HG02763 (cell line): ENCODE results near the gene ZNF189.
A peak's percentile ranks its signal among the peaks of the same experiment; 100 is the strongest.

Experiments used
- ATAC-seq: cut with Tn5 transposase; IDR thresholded peaks from one replicate; pipeline ENCODE4 v1.9.1; 2021; ENCODE audit warnings: mild to moderate bottlenecking, moderate library complexity; ENCODE audit not compliant: unreplicated experiment

ZNF189 gene

GRCh38 chr9:101417977-101418376, 19.3 kb downstream of the ZNF189 start:
- ATAC-seq: no peak

- ATAC-seq: no peak
Measured at GRCh38 chr9:101418518-101419430, 20.1 kb downstream of the ZNF189 start.

- ATAC-seq: no peak
Measured at GRCh38 chr9:101419863-101420262, 21.2 kb downstream of the ZNF189 start.

DNA sequence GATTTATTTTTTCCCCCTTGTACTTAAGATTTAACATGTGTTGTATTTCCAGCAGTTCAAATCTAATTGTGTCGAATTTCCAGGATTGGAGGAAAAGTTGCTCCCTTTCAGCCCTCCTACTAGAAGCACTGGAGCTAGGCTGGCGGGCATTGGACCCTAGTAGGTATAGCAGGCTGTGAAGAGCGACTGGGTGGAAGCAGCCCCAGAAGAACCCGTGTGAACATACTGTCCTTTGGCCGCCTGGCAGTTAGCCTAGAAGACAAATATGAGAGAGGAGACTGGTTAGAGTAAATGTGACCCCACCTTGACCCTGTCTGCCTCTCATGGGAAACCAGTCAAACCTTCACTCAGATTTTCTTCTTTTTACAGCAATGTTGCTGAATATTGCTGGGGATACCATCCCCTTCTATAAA, 23.0 kb downstream of the ZNF189 start:
- ATAC-seq: no peak

GRCh38 chr9:101427358-101427757, 28.7 kb downstream of the ZNF189 start:
- ATAC-seq: no peak

DNA sequence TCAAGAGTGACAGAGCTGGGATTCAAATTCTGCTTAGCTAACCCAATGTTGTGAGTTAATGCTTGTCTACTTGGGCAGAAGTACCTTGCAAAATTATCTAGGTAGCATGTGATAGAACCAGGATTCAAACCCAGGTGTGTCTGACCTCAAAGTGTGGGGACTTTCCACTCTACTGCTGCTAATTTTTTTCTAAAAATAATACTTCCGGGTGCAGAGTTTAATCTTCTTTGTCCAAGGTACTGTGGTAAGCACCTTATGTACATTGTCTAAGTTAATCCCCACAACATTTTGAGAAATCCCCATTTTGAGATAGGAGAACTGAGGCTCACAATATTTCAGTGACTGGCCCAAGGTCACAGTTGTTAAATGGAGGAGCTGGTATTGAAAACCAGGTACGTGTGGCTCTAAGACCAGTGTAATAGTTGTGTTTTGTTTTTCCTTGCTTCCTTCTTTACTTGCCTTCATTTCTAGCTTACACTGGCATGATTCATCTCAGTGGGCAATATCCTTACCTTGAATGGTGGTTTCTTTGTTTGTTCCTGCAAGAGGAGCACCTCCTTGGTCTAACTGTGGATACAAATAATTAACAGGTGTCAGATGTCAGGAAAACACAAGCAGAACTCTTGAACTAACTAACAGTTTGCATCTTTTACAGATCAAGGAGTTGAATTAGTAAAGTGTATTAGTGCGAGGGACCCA, 29.5 kb downstream of the ZNF189 start:
- peak; percentile 47 for ATAC-seq

DNA sequence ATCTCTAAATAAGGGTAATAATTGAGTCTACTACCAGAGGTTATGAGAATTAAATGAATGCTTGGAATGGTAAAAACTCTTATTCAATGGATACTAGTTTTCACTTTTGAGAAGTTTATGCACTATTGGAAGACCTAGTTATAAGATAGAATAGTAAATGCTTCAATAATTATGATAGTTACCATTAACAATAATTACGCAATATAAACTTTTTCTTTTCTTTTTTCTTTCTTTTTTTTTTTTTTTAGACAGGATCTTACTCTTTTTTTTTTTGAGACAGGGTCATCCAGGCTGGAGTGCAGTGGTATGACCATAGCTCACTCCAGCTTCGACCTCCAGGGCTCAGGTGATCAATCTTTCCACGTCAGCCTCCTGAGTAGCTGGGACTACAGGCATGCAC, 30.3 kb downstream of the ZNF189 start:
- ATAC-seq: no peak

GRCh38 chr9:101429736-101430135, 31.1 kb downstream of the ZNF189 start:
- ATAC-seq: no peak

DNA sequence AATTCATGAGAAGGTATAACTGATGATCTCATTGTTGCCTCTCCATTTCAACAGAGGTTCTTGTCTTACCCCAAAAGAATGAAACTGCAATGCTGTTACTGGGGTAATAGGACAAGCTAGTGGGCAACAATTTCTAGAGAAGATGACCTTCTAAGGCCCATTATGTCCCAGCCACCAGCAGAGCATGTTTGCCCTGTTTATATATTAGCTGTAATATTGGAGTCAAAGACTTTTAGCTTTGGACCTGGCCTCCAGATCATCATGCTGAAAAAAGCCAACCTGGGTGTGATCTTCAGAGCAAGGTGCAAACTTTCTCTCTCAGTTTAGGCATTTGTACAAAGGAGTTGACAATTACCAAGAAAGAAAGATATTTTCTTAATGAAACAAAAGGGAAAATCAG, 33.5 kb downstream of the ZNF189 start:
- ATAC-seq: no peak

- no peak for ATAC-seq
Measured at GRCh38 chr9:101432740-101433139, 34.1 kb downstream of the ZNF189 start.

DNA sequence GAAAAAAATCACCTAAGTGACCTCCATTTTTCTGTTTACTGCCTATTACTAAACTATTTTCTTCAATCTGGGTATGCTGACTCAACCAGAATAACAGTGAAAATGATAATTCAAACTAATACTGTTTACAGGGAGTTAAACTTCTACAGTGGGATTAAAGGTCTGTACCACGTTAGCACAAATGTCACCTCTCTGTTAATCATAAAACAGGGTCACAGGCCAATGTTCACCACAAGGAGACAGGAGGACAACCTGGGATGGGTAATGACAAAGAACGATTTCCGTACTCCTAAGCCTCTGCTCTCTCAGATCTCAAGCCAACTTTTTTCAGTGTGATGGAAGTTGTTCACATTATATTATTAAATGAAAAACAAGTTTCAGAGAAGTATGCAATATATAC, 34.6 kb downstream of the ZNF189 start:
- no peak for ATAC-seq

DNA sequence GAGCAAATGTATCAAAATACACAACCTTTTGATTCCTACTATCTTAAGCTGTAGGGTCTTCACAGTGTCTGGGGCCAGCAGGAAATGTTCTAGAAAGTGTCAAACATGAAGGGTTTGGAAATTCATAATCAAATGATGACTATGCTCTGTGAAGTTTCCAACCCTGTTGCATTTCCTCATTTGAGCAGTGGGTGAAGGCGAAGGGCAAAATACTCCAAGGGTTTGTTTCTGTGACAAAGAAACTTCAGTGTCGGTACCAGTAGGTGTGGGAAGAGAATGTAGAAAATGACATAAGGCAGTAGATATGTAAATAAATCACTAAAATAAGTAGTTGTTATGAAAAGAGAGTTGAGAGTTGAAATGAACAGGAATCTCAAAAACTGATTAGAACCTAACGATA, 36.3 kb downstream of the ZNF189 start:
- ATAC-seq: no peak

- no peak for ATAC-seq
Measured at GRCh38 chr9:101435601-101436079, 37.0 kb downstream of the ZNF189 start, which contains the start of gene ALDOB. Gene ALDOB (minus strand): TSS chr9:101435774. CDS start chr9:101430887, 4,887 bp downstream.

GRCh38 chr9:101437806-101438232, 39.2 kb downstream of the ZNF189 start:
- no peak for ATAC-seq

DNA sequence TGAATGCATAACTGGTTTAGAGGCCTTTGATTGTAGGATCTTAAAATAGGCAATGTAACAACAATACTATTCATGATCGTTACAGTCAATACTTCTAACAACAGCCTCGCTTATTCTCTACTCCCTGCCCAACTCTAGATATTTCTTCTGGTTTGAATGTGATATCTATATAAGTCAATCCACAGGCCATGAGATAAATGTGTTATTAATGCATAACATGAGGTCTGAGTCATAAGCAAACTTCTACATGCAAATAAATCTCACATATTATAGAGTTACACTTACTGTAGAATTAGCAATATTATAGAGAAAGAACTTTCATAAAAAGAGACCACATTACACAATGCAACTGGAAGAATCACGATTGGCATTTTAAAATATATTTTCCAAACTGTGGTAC, 39.9 kb downstream of the ZNF189 start:
- no peak for ATAC-seq

DNA sequence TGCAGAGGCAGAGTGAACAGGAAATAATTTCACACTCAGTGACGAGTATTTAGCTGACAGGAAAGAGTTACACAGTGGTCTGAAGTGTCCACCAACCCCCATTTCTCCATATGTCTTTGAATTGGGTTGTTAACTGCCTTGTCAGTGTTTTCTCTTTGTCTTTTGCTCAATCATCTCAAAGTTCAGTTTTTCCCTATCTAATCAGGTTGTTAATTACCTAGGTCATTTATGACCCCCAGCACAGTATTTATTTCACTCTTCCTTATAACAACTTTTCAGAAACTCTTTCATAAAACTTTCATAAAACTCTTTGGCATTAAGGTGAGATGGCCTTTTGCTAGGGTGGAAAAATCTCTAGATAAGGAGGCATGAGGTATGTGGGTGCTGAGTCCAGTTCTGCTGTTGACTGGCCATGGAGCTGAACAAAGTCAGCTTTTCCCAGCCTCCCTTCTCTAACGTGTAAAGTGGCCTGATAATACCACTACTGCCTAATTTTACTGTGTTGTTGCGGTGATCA, 42.1 kb downstream of the ZNF189 start:
- ATAC-seq: no peak

DNA sequence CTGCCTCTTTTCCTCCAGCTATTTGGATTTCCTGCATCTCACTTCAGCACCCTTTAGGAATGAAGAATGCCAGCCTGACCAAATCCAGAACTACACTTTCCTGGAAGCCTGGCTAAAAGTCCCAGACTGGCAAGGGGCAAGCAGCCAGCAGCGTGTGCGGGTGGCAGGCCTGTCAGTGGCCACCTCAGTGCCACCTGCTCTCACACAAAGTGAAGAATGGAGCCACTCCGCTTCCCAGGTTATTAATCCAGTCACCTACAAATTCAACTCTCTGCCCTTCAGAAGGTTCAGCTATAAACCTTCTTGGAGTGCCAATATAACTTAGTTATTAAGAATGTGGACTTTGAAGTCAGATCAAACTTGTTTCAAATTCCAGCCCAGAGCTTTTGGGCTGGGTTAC, 43.7 kb downstream of the ZNF189 start:
- ATAC-seq: no peak

DNA sequence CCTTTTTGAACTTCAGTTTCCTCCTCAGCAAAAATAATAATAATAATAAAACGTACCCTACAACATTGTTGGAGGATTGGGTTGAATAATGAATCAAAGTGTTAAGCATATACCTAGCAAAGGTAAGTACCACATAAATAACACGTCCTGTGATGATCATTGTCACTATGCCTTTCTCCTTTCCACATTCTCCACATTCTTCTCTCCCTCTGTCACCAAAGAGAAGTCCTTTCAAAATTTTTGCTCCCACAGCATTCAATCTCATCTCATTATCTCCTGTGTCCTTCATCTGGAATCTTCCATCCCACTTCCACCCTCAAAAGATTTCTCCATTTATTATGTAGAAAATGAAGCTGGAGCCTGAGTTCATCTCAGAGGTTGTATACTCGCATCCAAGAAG, 44.1 kb downstream of the ZNF189 start:
- no peak for ATAC-seq

GRCh38 chr9:101443364-101443771, 44.7 kb downstream of the ZNF189 start:
- ATAC-seq: no peak

- ATAC-seq: no peak
Measured at GRCh38 chr9:101445353-101446029, 46.8 kb downstream of the ZNF189 start.

DNA sequence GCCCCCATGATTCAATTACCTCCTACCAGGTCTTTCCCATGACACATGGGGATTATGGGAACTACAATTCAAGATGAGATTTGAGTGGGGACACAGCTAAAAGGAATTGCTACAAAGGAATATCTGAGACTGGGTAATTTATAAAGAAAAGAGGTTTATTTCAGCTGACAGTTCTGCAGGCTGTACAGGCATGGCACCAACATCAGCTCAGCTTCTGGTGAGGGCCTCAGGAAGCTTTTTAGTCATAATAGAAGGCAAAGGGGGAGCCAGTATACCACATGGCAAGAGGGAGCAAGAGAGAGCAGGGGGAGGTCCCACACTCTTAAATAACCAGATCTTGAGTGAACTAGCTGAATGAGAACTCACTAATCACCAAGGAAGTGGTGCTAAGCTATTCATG, 48.1 kb downstream of the ZNF189 start:
- no peak for ATAC-seq
